SK-N-SH (cell line): ENCODE results near the gene TNRC6B.

Experiments used
- CHD2 ChIP-seq: fragments of 150-350 bp; IDR thresholded peaks from 2 replicates; pipeline ENCODE4 v1.6.1; 2018; ENCODE audit warnings: low read length; ENCODE audit not compliant: partially characterized antibody
- NFIC ChIP-seq: IDR thresholded peaks from 2 replicates; pipeline ENCODE4 v1.4.0; 2012; ENCODE audit warnings: borderline replicate concordance
- RAD21 ChIP-seq: IDR thresholded peaks from 2 replicates; pipeline ENCODE4 v1.6.1; 2012; ENCODE audit warnings: mild to moderate bottlenecking, low read length
- TF ChIP-seq, protein P1 (sequence below): fragments of 200-600 bp; sonication (generic); IDR thresholded peaks from 2 replicates; pipeline ENCODE4 v1.6.1; 2017; ENCODE audit warnings: antibody characterized with exemption, mild to moderate bottlenecking, moderate library complexity
- TF ChIP-seq, protein P2 (sequence below): fragments of 150-350 bp; IDR thresholded peaks from 2 replicates; pipeline ENCODE4 v1.6.1; 2017; ENCODE audit warnings: antibody characterized with exemption, low read length, low read depth, borderline replicate concordance

DNA sequence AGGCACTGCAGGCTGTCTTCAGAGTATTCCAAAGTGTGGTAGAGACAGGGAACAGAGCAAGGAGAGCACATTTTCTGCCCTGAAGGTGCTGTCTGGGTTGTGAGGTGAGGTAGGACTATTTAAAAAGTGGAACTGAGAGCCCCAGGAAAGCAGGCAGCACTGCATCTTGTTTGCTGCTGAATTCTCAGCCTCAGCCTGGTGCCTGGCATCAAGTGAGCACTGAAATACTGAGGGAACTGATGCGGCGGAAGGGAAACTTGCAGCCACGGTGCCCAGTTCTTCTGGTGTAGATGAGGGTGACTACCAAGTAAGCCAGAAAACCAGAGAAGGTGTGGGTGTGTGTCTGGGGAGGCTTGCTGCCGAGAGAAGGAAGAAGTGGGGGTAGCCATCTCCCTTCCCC is 59.5 kb downstream of the TNRC6B start:
- TF ChIP-seq CHD2 (no peak), NFIC (no peak), RAD21 (no peak)
- TF ChIP-seq, protein P1, sequence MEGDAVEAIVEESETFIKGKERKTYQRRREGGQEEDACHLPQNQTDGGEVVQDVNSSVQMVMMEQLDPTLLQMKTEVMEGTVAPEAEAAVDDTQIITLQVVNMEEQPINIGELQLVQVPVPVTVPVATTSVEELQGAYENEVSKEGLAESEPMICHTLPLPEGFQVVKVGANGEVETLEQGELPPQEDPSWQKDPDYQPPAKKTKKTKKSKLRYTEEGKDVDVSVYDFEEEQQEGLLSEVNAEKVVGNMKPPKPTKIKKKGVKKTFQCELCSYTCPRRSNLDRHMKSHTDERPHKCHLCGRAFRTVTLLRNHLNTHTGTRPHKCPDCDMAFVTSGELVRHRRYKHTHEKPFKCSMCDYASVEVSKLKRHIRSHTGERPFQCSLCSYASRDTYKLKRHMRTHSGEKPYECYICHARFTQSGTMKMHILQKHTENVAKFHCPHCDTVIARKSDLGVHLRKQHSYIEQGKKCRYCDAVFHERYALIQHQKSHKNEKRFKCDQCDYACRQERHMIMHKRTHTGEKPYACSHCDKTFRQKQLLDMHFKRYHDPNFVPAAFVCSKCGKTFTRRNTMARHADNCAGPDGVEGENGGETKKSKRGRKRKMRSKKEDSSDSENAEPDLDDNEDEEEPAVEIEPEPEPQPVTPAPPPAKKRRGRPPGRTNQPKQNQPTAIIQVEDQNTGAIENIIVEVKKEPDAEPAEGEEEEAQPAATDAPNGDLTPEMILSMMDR, result no peak
- TF ChIP-seq, protein P2, sequence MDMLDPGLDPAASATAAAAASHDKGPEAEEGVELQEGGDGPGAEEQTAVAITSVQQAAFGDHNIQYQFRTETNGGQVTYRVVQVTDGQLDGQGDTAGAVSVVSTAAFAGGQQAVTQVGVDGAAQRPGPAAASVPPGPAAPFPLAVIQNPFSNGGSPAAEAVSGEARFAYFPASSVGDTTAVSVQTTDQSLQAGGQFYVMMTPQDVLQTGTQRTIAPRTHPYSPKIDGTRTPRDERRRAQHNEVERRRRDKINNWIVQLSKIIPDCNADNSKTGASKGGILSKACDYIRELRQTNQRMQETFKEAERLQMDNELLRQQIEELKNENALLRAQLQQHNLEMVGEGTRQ, result no peak
